Activated CD8-positive, alpha-beta T cell treated with anti-CD3 and anti-CD28 coated beads for 36 hours (primary cell): ENCODE measurements around the gene C11orf65. TPM values are rescaled to one million over a fixed set of nuclear protein-coding genes. Genes with fewer than 3 reads are reported as not detected.
"Not testable (repeated sequence)": the region's sequence is repeated elsewhere in the genome, so short reads cannot be mapped to it uniquely, and the experiment has no call there.

Source experiments
- ATAC-seq: fragments of 200-7000 bp; cut with Tn5 transposase; one replicate; pipeline ENCODE4 v1.10.0; 2021; ENCODE audit warnings: mild to moderate bottlenecking, moderate library complexity
- CTCF ChIA-PET: fragments of 350-600 bp; sonication (Branson Sonifier 250); formaldehyde crosslinking; loops from one replicate; lab custom pipeline; 2021; ENCODE audit warnings: antibody characterized with exemption; lab: Charles Lee
- POLR2A ChIA-PET: fragments of 350-600 bp; sonication (Branson Sonifier 250); formaldehyde crosslinking; loops from one replicate; lab custom pipeline; 2021; ENCODE audit warnings: antibody characterized with exemption; lab: Charles Lee
- DNase-seq: peaks from one replicate; pipeline ENCODE4 v3.0.0-alpha.2; 2020
- H3K27ac Mint-ChIP-seq: one replicate; pipeline ENCODE4 v1.8.0; 2021; ENCODE audit warnings: mild to moderate bottlenecking, mixed read lengths
- H3K27me3 Mint-ChIP-seq: one replicate; pipeline ENCODE4 v1.8.0; 2021; ENCODE audit warnings: mixed read lengths
- H3K36me3 Mint-ChIP-seq: one replicate; pipeline ENCODE4 v1.8.0; 2021; ENCODE audit warnings: low read depth, mixed read lengths
- H3K4me1 Mint-ChIP-seq: one replicate; pipeline ENCODE4 v1.8.0; 2021; ENCODE audit warnings: low read depth, mixed read lengths
- H3K4me3 Mint-ChIP-seq: one replicate; pipeline ENCODE4 v1.8.0; 2021; ENCODE audit warnings: mild to moderate bottlenecking, moderate library complexity, mixed read lengths
- H3K9me3 Mint-ChIP-seq: one replicate; pipeline ENCODE4 v1.8.0; 2021; ENCODE audit warnings: mixed read lengths
- CTCF ChIP-seq: fragments of 200-600 bp; IDR thresholded peaks from one replicate; pipeline ENCODE4 v1.8.0; 2022; ENCODE audit warnings: antibody characterized with exemption, mild to moderate bottlenecking
- intact Hi-C: fragments of 100-400 bp; cut with micrococcal nuclease; formaldehyde crosslinking; loops from one replicate; pipeline ENCODE4 v1.10.0; 2022
- total RNA-seq, 2 experiments: library from RNA; stranded (reverse); gene quantifications; one replicate each; pipeline ENCODE4 v1.2.3, GENCODE V29; 2021

The C11orf65 gene
- total RNA-seq, 2 experiments from 2014 or later = 1.1 to 2.3 TPM

- ChIA-PET POLR2A (no interaction called here), CTCF (no interaction called here)
- no peak for TF ChIP-seq CTCF
- intact Hi-C loops = no loop called here
- ATAC-seq (no peak), DNase-seq (no peak)
- H3K27me3 Mint-ChIP-seq = no peaks in the 10 kb centered on the region
- no peaks in the 10 kb centered on the region for H3K36me3 Mint-ChIP-seq
- no peak overlapping the region for H3K27ac Mint-ChIP-seq
- H3K4me1 Mint-ChIP-seq = no peaks in the 10 kb centered on the region
- H3K4me3 Mint-ChIP-seq = no peak overlapping the region
- H3K9me3 Mint-ChIP-seq = no peaks in the 10 kb centered on the region
Measured at GRCh38 chr11:108392353-108392752, 75.0 kb downstream of the C11orf65 start.

GRCh38 chr11:108388576-108388975, 78.8 kb downstream of the C11orf65 start:
- no peaks in the 10 kb centered on the region for H3K36me3 Mint-ChIP-seq
- H3K27me3 Mint-ChIP-seq = no peaks in the 10 kb centered on the region
- no peaks in the 10 kb centered on the region for H3K9me3 Mint-ChIP-seq
- intact Hi-C loops = no loop called here
- no peak for DNase-seq
- no peak overlapping the region for H3K4me3 Mint-ChIP-seq
- ATAC-seq = no peak
- no peaks in the 10 kb centered on the region for H3K4me1 Mint-ChIP-seq
- POLR2A ChIA-PET = no interaction called here
- TF ChIP-seq CTCF = no peak
- no peak overlapping the region for H3K27ac Mint-ChIP-seq
- CTCF ChIA-PET = no interaction called here

GRCh38 chr11:108373505-108373904, 93.8 kb downstream of the C11orf65 start:
- peaks cover 10% of the 10 kb centered on the region for H3K9me3 Mint-ChIP-seq
- H3K4me3 Mint-ChIP-seq, ATAC-seq, CTCF ChIA-PET, H3K27ac Mint-ChIP-seq, H3K4me1 Mint-ChIP-seq, DNase-seq, intact Hi-C loops, POLR2A ChIA-PET, H3K27me3 Mint-ChIP-seq: not testable (repeated sequence)
- H3K36me3 Mint-ChIP-seq = peaks cover 14% of the 10 kb centered on the region

GRCh38 chr11:108370990-108371389, 96.3 kb downstream of the C11orf65 start:
- Mint-ChIP-seq H3K36me3 (peaks cover 22% of the 10 kb centered on the region), H3K27ac (no peak overlapping the region), H3K27me3 (no peaks in the 10 kb centered on the region), H3K4me1 (peaks cover 8% of the 10 kb centered on the region), H3K9me3 (peaks cover 10% of the 10 kb centered on the region), H3K4me3 (no peak overlapping the region)
- no peak for TF ChIP-seq CTCF
- CTCF ChIA-PET = no interaction called here
- no peak for ATAC-seq
- intact Hi-C loops = no loop called here
- DNase-seq = no peak
- POLR2A ChIA-PET = no interaction called here

- DNase-seq (no peak), ATAC-seq (no peak)
- ChIA-PET CTCF (no interaction called here), POLR2A (no interaction called here)
- H3K27me3 Mint-ChIP-seq = no peaks in the 10 kb centered on the region
- H3K9me3 Mint-ChIP-seq = peaks cover 10% of the 10 kb centered on the region
- no peak for TF ChIP-seq CTCF
- intact Hi-C loops = no loop called here
- H3K4me3 Mint-ChIP-seq = no peak overlapping the region
- H3K36me3 Mint-ChIP-seq = peaks cover 25% of the 10 kb centered on the region
- peaks cover 8% of the 10 kb centered on the region for H3K4me1 Mint-ChIP-seq
- no peak overlapping the region for H3K27ac Mint-ChIP-seq
Measured at GRCh38 chr11:108370315-108370714, 97.0 kb downstream of the C11orf65 start.

- peaks cover 8% of the 10 kb centered on the region for H3K4me1 Mint-ChIP-seq
Measured at GRCh38 chr11:108369064-108369463, 98.3 kb downstream of the C11orf65 start.

More at GRCh38 chr11:108369064-108369463, 98.3 kb downstream of the C11orf65 start:
- Mint-ChIP-seq H3K36me3 (peaks cover 34% of the 10 kb centered on the region), H3K9me3 (peaks cover 8% of the 10 kb centered on the region), H3K4me3 (no peak overlapping the region), H3K27ac (no peak overlapping the region), H3K27me3 (no peaks in the 10 kb centered on the region)
- CTCF ChIA-PET = no interaction called here
- intact Hi-C loops = no loop called here
- DNase-seq (no peak), ATAC-seq (no peak)
- POLR2A ChIA-PET = no interaction called here
- no peak for TF ChIP-seq CTCF
